Progenitor cell of endocrine pancreas (in vitro differentiated cells): ENCODE results near the gene KHDC3L. TPM values are rescaled to one million over a fixed set of nuclear protein-coding genes. Genes with fewer than 3 reads are reported as not detected.

Experiments used
- DNase-seq: peaks from one replicate; pipeline ENCODE4 v3.0.0; 2021; ENCODE audit warnings: low spot score; ENCODE audit not compliant: unreplicated experiment
- H3K27ac Mint-ChIP-seq: 2 replicates; pipeline ENCODE4 v1.8.0; 2021; ENCODE audit warnings: mild to moderate bottlenecking, moderate library complexity, mixed read lengths
- H3K27me3 Mint-ChIP-seq: 2 replicates; pipeline ENCODE4 v1.8.0; 2021; ENCODE audit warnings: mixed read lengths
- H3K36me3 Mint-ChIP-seq: 2 replicates; pipeline ENCODE4 v1.8.0; 2022; ENCODE audit warnings: mixed read lengths; ENCODE audit not compliant: insufficient read depth
- H3K4me1 Mint-ChIP-seq: 2 replicates; pipeline ENCODE4 v1.8.0; 2021; ENCODE audit warnings: low read depth, mixed read lengths
- H3K4me3 Mint-ChIP-seq: 2 replicates; pipeline ENCODE4 v1.8.0; 2021; ENCODE audit warnings: low read depth, mild to moderate bottlenecking, moderate library complexity, mixed read lengths
- H3K9me3 Mint-ChIP-seq: 2 replicates; pipeline ENCODE4 v1.8.0; 2021; ENCODE audit warnings: low read depth, mixed read lengths
- CTCF ChIP-seq: fragments of 200-600 bp; sonication (generic); IDR thresholded peaks from one replicate; pipeline ENCODE4 v1.5.0; 2021; ENCODE audit warnings: antibody characterized with exemption, mild to moderate bottlenecking; ENCODE audit not compliant: unreplicated experiment
- total RNA-seq: library from RNA; stranded (reverse); gene quantifications from 2 replicates; pipeline ENCODE4 v1.2.1, GENCODE V29; 2021

Gene KHDC3L
- total RNA-seq, 1 donor from 2014 or later: not detected

- no peak overlapping the region for H3K4me3 Mint-ChIP-seq
- no peak for DNase-seq
- H3K27ac Mint-ChIP-seq: no peak overlapping the region
- no peaks in the 10 kb centered on the region for H3K4me1 Mint-ChIP-seq
- H3K36me3 Mint-ChIP-seq: no peaks in the 10 kb centered on the region
- H3K9me3 Mint-ChIP-seq: no peaks in the 10 kb centered on the region
- no peak for TF ChIP-seq CTCF
- peaks cover 3% of the 10 kb centered on the region for H3K27me3 Mint-ChIP-seq
Measured at GRCh38 chr6:73363537-73363875, 1.0 kb downstream of the KHDC3L start.

GRCh38 chr6:73364121-73364520 is 1.7 kb downstream of the KHDC3L start:
- Mint-ChIP-seq H3K4me1 (no peaks in the 10 kb centered on the region), H3K27ac (no peak overlapping the region), H3K9me3 (no peaks in the 10 kb centered on the region)

GRCh38 chr6:73364549-73364948 is 2.1 kb downstream of the KHDC3L start:
- Mint-ChIP-seq H3K27me3 (peaks cover 4% of the 10 kb centered on the region), H3K4me3 (no peak overlapping the region), H3K36me3 (no peaks in the 10 kb centered on the region), H3K27ac (no peak overlapping the region), H3K4me1 (no peaks in the 10 kb centered on the region), H3K9me3 (no peaks in the 10 kb centered on the region)
- TF ChIP-seq CTCF: no peak
- no peak for DNase-seq

More at GRCh38 chr6:73364121-73364520, 1.7 kb downstream of the KHDC3L start:
- peaks cover 4% of the 10 kb centered on the region for H3K27me3 Mint-ChIP-seq
- H3K36me3 Mint-ChIP-seq: no peaks in the 10 kb centered on the region
- no peak for TF ChIP-seq CTCF
- no peak overlapping the region for H3K4me3 Mint-ChIP-seq
- DNase-seq: no peak

- H3K27ac Mint-ChIP-seq: no peak overlapping the region
- no peak for DNase-seq
- peaks cover 4% of the 10 kb centered on the region for H3K27me3 Mint-ChIP-seq
- TF ChIP-seq CTCF: no peak
- peaks cover 5% of the 10 kb centered on the region for H3K9me3 Mint-ChIP-seq
- no peaks in the 10 kb centered on the region for H3K36me3 Mint-ChIP-seq
- no peaks in the 10 kb centered on the region for H3K4me1 Mint-ChIP-seq
- no peak overlapping the region for H3K4me3 Mint-ChIP-seq
Measured at GRCh38 chr6:73367761-73368355, 5.4 kb downstream of the KHDC3L start.

- Mint-ChIP-seq H3K4me3 (no peak overlapping the region), H3K4me1 (no peaks in the 10 kb centered on the region), H3K36me3 (no peaks in the 10 kb centered on the region), H3K27ac (no peak overlapping the region), H3K9me3 (peaks cover 5% of the 10 kb centered on the region), H3K27me3 (peaks cover 4% of the 10 kb centered on the region)
- no peak for DNase-seq
- TF ChIP-seq CTCF: no peak
Measured at GRCh38 chr6:73368675-73369074, 6.2 kb downstream of the KHDC3L start.
